GM15510 (cell line): Measurements from ENCODE around the gene NHSL2.

Source experiments
- POLR2A ChIP-seq: IDR thresholded peaks from 3 replicates; pipeline ENCODE4 v1.6.1; 2011; ENCODE audit warnings: borderline replicate concordance; ENCODE audit not compliant: insufficient read length; ENCODE audit errors: extremely low read depth

NHSL2 gene

GRCh38 chrX:71919431-71919830, 8.8 kb downstream of the NHSL2 start:
- TF ChIP-seq POLR2A: no peak

- TF ChIP-seq POLR2A: no peak
These were observed 9.2 kb downstream of the NHSL2 start for GRCh38 chrX:71919886-71920285.

- TF ChIP-seq POLR2A: no peak
These were observed 12.0 kb downstream of the NHSL2 start for GRCh38 chrX:71922686-71923085.

- TF ChIP-seq POLR2A: no peak
These were observed 12.9 kb downstream of the NHSL2 start for GRCh38 chrX:71923516-71923915.

- TF ChIP-seq POLR2A: no peak
These were observed 16.4 kb downstream of the NHSL2 start for GRCh38 chrX:71927040-71927439.

GRCh38 chrX:71928856-71929255, 18.2 kb downstream of the NHSL2 start:
- TF ChIP-seq POLR2A: no peak

GRCh38 chrX:71930298-71930697, 19.7 kb downstream of the NHSL2 start:
- TF ChIP-seq POLR2A: no peak

GRCh38 chrX:71935476-71935875, 24.8 kb downstream of the NHSL2 start:
- TF ChIP-seq POLR2A: no peak

GRCh38 chrX:71936632-71937031, 26.0 kb downstream of the NHSL2 start:
- TF ChIP-seq POLR2A: no peak

GRCh38 chrX:71938371-71938770, 27.7 kb downstream of the NHSL2 start:
- TF ChIP-seq POLR2A: no peak

GRCh38 chrX:71941145-71941544, 30.5 kb downstream of the NHSL2 start:
- no peak for TF ChIP-seq POLR2A

GRCh38 chrX:71941776-71942175, 31.1 kb downstream of the NHSL2 start:
- no peak for TF ChIP-seq POLR2A

GRCh38 chrX:71944369-71944768, 33.7 kb downstream of the NHSL2 start:
- no peak for TF ChIP-seq POLR2A

- TF ChIP-seq POLR2A: no peak
These were observed 34.7 kb downstream of the NHSL2 start for GRCh38 chrX:71945237-71945805.

GRCh38 chrX:71949363-71949762, 38.7 kb downstream of the NHSL2 start:
- no peak for TF ChIP-seq POLR2A

GRCh38 chrX:71949844-71950445, 39.3 kb downstream of the NHSL2 start:
- TF ChIP-seq POLR2A: no peak
